Erythroblast (primary cell): Measurements from ENCODE around the gene PSMD8.
"Not testable (repeated sequence)": the region's sequence is repeated elsewhere in the genome, so short reads cannot be mapped to it uniquely, and the experiment has no call there.

Source experiments
- DNase-seq, 2 experiments: peaks; one replicate each; lab custom pipeline; 2025; lab: John Stamatoyannopoulos, UW
- GATA1 ChIP-seq: IDR thresholded peaks from 2 replicates; pipeline ENCODE4 v1.6.1; 2011; ENCODE audit warnings: low read depth, mild to moderate bottlenecking, control low read depth, low read length, moderate library complexity
- POLR2A ChIP-seq: IDR thresholded peaks from 2 replicates; pipeline ENCODE4 v1.6.1; 2011; ENCODE audit warnings: mild to moderate bottlenecking, low read length

PSMD8 gene

GRCh38 chr19:38400361-38400760, 26.0 kb downstream of the PSMD8 start:
- no peak for DNase-seq
- TF ChIP-seq GATA1 (no peak), POLR2A (no peak)

- no peak for DNase-seq
- TF ChIP-seq GATA1 (no peak), POLR2A (no peak)
Observed at GRCh38 chr19:38401148-38401547, 26.8 kb downstream of the PSMD8 start.

DNA sequence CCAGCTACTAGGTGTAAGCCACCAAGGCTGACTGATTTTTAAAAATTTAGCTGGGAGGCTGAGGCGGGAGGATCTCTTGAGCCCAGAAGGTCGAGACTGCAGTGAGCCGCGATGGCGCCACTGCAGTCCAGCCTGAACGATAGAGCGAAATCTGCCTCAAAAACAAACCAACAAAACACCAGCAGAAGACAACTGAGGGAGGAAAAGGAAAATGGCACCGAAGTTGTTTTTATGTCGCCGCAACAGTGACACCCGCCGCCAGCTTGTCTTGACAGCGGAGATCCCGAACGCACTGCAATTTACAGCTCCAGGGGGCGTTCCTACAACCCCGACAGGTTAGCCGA, 28.2 kb downstream of the PSMD8 start:
- no peak for TF ChIP-seq GATA1
- TF ChIP-seq POLR2A, result peak; percentile 32
- DNase-seq, result no peak

- no peak for TF ChIP-seq GATA1
- TF ChIP-seq POLR2A, result peak; percentile 50
- peak; percentile 98 to 99 for DNase-seq
Observed at GRCh38 chr19:38402967-38403674, 28.8 kb downstream of the PSMD8 start, which contains the start of gene FAM98C. TSS of gene FAM98C (plus strand) at chr19:38403093. CDS start at chr19:38403154, 61 bp downstream.

GRCh38 chr19:38404858-38405257, 30.5 kb downstream of the PSMD8 start:
- no peak for DNase-seq
- TF ChIP-seq POLR2A, result no peak
- TF ChIP-seq GATA1, result no peak

GRCh38 chr19:38405276-38405675, 30.9 kb downstream of the PSMD8 start:
- no peak for DNase-seq
- no peak for TF ChIP-seq POLR2A
- TF ChIP-seq GATA1, result no peak

GRCh38 chr19:38409631-38410133, 35.3 kb downstream of the PSMD8 start:
- peak; percentile 15 for TF ChIP-seq POLR2A
- TF ChIP-seq GATA1, result no peak

GRCh38 chr19:38410407-38410806, 36.0 kb downstream of the PSMD8 start:
- peak in 1 of 2 experiments; percentile 50 for DNase-seq

More at GRCh38 chr19:38409631-38410133, 35.3 kb downstream of the PSMD8 start:
- no peak for DNase-seq

- no peak for TF ChIP-seq GATA1
- no peak for TF ChIP-seq POLR2A
- DNase-seq, result no peak
Observed at GRCh38 chr19:38411041-38411712, 36.8 kb downstream of the PSMD8 start.

GRCh38 chr19:38411898-38412297, 37.5 kb downstream of the PSMD8 start:
- DNase-seq, result not testable (repeated sequence)

DNA sequence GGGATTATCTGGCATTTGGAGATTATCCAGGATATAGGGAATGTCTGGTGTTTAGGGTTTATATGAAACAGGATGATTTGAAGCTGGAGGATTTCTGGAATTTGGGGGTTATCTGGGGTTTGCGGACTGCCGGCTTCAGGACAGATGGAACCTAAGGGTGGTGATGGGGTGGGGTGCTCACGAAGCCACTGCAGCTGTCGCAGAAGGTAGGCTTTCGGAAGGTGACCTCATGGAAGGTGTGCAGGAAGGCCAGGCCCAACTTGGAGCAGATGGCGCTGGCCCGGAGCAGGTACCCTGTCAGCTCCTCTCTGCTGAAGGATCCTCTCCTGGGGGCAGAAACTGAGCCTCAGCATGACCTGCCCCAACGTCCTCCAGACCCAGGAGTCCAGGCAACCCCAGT, 38.1 kb downstream of the PSMD8 start:
- no peak for DNase-seq
- TF ChIP-seq POLR2A, result no peak
- no peak for TF ChIP-seq GATA1

DNA sequence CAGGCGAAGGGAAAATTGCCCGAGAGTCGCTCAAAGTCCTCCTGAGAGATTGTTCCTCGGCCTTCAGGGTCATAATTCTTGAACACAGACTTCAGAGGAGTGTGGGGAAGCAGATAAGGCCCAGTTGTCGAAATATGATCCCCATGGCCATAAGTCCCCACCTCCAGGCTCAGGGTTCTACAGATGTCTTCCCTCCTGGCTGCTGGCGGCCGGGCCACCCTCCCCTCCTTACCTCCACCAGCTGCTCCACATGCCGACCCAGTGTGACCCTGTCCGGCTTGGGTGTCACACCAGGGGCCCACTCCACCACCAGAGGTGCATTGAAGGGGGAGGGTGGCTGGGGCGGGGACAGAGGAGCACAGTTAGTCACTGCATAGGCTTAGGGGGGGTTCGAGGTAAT, 38.6 kb downstream of the PSMD8 start:
- no peak for DNase-seq

GRCh38 chr19:38413416-38413815, 39.0 kb downstream of the PSMD8 start:
- no peak for DNase-seq
- TF ChIP-seq POLR2A, result no peak
- no peak for TF ChIP-seq GATA1

More for the DNA sequence above, 38.6 kb downstream of the PSMD8 start:
- TF ChIP-seq POLR2A (no peak), GATA1 (no peak)

GRCh38 chr19:38417146-38417543, 42.8 kb downstream of the PSMD8 start:
- no peak for DNase-seq
- no peak for TF ChIP-seq GATA1
- TF ChIP-seq POLR2A, result no peak
